AG09309 (cell line): Measurements from ENCODE around the gene EPHA4.

Experiments used
- DNase-seq: peaks from one replicate; pipeline ENCODE4 v3.0.0-alpha.2; 2010; ENCODE audit warnings: low read depth
- H3K4me3 ChIP-seq: 2 replicates; pipeline ENCODE4 v1.5.1; 2011; ENCODE audit warnings: mild to moderate bottlenecking, low read depth, low read length, moderate library complexity; ENCODE audit not compliant: control insufficient read depth
- CTCF ChIP-seq: IDR thresholded peaks from 2 replicates; pipeline ENCODE4 v1.5.1; 2011; ENCODE audit warnings: mild to moderate bottlenecking, low read depth, low read length, inconsistent platforms; ENCODE audit not compliant: insufficient read depth, control insufficient read depth; ENCODE audit errors: missing control alignments

Gene EPHA4

GRCh38 chr2:221372907-221373306 lies 199.2 kb downstream of the EPHA4 start:
- TF ChIP-seq CTCF, result no peak
- H3K4me3 ChIP-seq, result no peak overlapping the region
- no peak for DNase-seq

- no peak overlapping the region for H3K4me3 ChIP-seq
- no peak for DNase-seq
- TF ChIP-seq CTCF, result peak; percentile 34
Measured at GRCh38 chr2:221372159-221372884, 199.8 kb downstream of the EPHA4 start.

GRCh38 chr2:221371347-221371746 lies 200.8 kb downstream of the EPHA4 start:
- H3K4me3 ChIP-seq, result no peak overlapping the region
- TF ChIP-seq CTCF, result no peak
- DNase-seq, result no peak

- TF ChIP-seq CTCF, result no peak
- no peak overlapping the region for H3K4me3 ChIP-seq
- DNase-seq, result no peak
Measured at GRCh38 chr2:221370857-221371211, 201.3 kb downstream of the EPHA4 start.

- no peak for TF ChIP-seq CTCF
- no peak for DNase-seq
- no peak overlapping the region for H3K4me3 ChIP-seq
Measured at GRCh38 chr2:221370076-221370856, 201.8 kb downstream of the EPHA4 start.
